NCI-H2107 treated with DMSO at 0.1 percent for 48 hours (cell line): ENCODE measurements around the gene DDX10.
A peak's percentile ranks its signal among the peaks of the same experiment; 100 is the strongest.
"Not testable (repeated sequence)": the region's sequence is repeated elsewhere in the genome, so short reads cannot be mapped to it uniquely, and the experiment has no call there.

Experiments used
- DNase-seq: peaks from one replicate; lab custom pipeline; 2025; ENCODE audit not compliant: unreplicated experiment; lab: John Stamatoyannopoulos, UW

The DDX10 gene

DNA sequence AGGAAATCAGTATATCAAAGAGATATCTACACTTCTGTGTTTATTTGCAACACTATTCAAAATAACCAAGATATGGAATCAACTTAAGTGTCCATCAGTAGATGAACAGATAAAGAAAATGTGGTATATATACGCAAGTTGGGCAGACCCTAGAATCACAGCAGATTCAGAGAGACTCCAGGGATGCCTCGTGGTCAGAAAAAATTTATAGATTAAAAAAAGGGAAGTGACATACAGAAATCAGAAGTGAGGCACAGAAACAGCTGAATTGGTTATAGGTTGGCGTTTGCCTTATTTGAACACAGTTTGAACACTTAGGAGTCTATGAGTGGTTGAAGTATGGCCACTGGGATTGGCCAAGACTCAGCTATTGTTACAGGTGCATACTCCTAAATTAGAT lies 10.8 kb upstream of the DDX10 start:
- DNase-seq = not testable (repeated sequence)

GRCh38 chr11:108654994-108655631 lies 9.8 kb upstream of the DDX10 start:
- DNase-seq = peak; percentile 44

- DNase-seq = no peak
These were observed 2.2 kb upstream of the DDX10 start for GRCh38 chr11:108662700-108663099.

GRCh38 chr11:108663154-108663877 lies 1.6 kb upstream of the DDX10 start:
- DNase-seq = no peak

- no peak for DNase-seq
These were observed 1.5 kb downstream of the DDX10 start for GRCh38 chr11:108666373-108666772.

DNA sequence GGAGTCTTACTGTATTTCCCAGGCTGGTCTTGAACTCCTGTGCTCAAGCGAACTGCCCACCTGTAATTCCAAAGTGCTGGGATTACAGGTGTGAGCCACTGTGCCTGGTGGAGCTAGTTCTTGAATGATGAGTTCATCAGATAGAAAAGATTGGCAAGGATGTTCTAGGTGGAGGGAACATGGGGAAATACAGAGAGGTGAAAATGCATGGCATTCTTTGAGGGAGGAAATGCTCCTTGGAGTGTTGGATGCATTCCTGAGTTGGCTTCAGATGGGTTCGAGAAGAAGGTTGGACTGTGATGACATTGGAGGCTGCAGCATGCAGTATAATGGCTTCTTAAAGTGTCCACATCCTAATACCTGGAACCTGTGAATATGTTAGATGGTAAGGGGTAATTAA lies 4.4 kb downstream of the DDX10 start:
- DNase-seq = no peak

DNA sequence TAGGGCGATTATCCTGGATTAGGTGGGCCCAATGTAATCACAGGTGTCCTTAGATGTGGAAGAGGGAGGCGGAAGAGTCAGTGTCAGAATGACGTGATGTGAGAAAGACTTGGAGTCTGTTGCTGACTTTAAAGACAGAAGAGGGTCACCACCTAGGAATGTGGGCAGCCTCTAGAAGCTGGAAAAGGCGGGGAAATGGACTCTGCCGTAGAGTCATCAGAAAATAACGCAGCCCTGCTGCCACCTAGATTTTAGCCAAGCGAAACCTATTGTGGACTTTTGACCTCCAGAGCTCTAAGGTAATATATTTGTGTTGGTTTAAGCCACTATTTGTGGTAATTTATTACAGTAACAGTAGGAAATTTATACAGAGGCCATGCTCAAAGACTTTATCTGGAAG lies 4.8 kb downstream of the DDX10 start:
- no peak for DNase-seq

- DNase-seq = no peak
These were observed 5.6 kb downstream of the DDX10 start for GRCh38 chr11:108670451-108670850.

GRCh38 chr11:108672113-108672512 lies 7.2 kb downstream of the DDX10 start:
- no peak for DNase-seq

DNA sequence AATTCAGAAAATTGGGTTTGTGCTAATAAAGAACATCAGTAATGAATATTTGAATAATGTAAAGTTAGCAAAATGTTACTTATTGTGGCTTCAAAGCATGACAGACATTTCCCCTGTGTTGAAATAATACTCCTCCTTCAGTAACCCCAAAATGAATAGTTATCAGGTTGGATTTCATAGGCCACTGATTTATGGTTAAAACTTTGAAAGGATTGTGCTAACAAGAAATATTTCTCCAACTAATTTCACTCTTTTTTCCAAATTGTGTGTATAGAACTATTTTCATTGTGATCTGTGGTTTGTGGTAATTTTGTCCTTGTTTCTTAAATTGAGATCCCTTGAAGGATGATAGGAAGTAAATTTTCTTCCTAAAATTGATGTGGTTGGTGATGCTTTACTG lies 7.9 kb downstream of the DDX10 start:
- DNase-seq = no peak

- DNase-seq = no peak
These were observed 14.2 kb downstream of the DDX10 start for GRCh38 chr11:108679045-108679444.

GRCh38 chr11:108680271-108680670 lies 15.4 kb downstream of the DDX10 start:
- DNase-seq = no peak

DNA sequence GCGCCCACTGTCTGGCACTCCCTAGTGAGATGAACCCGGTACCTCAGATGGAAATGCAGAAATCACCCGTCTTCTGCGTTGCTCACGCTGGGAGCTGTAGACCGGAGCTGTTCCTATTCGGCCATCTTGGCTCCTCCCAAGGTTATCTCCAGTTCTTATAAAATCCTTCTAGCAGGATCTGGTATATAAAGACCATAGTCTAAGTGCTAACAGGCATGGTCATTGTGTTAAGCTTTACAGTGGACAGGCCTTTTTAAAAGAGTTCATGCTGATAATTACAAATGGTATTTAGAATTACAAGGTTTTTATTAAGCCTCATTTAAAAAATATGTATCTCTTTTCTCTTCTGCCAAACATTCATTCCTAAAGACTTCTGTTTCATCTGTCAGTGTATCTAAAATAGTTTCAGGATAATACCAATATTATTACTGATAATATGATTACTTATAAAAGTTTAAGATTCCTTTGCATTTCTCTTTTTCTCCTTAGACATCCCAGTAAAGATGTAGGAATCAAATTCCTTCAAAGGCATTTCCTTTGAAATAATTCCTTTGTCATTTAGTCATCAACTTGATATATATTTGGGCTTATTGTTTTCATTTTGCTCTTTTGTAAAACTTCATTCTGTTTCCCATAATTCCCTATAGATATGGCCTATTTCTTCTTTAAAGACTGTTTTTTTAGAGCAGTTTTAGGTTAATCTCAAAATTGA lies 20.7 kb downstream of the DDX10 start:
- DNase-seq = no peak

- no peak for DNase-seq
These were observed 29.0 kb downstream of the DDX10 start for GRCh38 chr11:108693852-108694251.

- DNase-seq = no peak
These were observed 30.0 kb downstream of the DDX10 start for GRCh38 chr11:108694846-108695245.

GRCh38 chr11:108697872-108698473 lies 33.1 kb downstream of the DDX10 start:
- DNase-seq = peak; percentile 67

DNA sequence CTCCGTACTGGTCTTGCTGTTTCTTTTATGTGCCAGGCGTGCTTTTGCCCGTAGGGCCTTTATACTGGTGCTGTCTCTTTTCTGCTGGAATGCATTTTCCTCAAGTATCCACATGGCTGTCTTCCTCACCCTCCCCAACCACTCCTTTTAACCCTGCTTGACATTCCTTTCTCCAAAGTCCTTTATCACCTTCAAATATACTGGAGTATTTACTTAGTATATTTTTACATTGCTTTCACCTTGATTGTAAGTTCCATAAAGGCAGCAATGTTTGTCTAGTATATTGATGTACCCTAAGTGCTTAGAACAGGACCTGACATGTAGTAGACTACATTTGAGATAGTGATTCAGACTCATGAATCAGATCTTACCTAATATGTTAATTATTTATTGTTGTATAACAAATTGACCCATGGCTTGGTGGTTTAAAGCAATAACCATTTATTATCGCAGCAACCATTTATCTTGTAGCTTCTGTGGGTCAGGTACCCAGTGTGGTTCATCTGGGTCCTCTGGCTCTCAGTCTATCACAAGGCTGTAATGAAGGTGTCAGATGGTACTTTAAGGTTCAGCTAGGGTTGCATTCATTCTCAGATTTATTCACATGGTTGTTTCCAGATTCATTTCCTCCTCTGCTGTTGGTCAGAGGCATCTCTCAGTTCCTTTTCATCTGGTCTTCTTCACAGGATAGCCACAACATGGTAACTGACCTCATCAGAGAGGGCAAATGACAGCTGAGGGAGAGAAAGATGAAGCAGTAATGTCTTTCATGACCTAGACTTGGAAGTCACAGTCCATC lies 34.2 kb downstream of the DDX10 start:
- DNase-seq = no peak

- no peak for DNase-seq
These were observed 39.0 kb downstream of the DDX10 start for GRCh38 chr11:108703916-108704315.

- DNase-seq = no peak
These were observed 40.2 kb downstream of the DDX10 start for GRCh38 chr11:108705061-108705460.

DNA sequence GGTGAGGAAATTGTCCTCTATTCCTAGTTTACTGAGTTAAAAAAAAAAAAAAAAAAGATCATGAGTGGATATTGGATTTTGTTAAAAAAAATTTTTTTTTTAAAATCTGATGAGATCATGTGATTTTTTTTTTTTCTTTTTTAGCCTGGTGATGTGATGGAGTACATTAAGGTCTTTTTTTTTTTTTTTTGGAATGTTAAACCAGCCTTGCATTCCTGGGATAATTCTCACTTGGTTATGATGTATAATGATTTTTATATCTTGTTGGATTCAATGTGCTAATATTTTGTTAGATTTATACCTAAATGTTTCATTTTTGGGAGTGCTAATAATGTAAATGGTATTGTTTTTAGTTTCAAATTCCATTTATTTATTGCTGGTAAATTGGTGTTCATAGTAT lies 43.3 kb downstream of the DDX10 start:
- no peak for DNase-seq

- no peak for DNase-seq
These were observed 44.9 kb downstream of the DDX10 start for GRCh38 chr11:108709741-108710140.
